NCI-H146 (cell line): ENCODE measurements around the gene ZBTB9.
A peak's percentile ranks its signal among the peaks of the same experiment; 100 is the strongest.

Source experiments
- DNase-seq: peaks from one replicate; lab custom pipeline; 2025; lab: John Stamatoyannopoulos, UW

The ZBTB9 gene

GRCh38 chr6:33418690-33419291 is 35.6 kb upstream of the ZBTB9 start:
- peak; percentile 40 for DNase-seq

DNA sequence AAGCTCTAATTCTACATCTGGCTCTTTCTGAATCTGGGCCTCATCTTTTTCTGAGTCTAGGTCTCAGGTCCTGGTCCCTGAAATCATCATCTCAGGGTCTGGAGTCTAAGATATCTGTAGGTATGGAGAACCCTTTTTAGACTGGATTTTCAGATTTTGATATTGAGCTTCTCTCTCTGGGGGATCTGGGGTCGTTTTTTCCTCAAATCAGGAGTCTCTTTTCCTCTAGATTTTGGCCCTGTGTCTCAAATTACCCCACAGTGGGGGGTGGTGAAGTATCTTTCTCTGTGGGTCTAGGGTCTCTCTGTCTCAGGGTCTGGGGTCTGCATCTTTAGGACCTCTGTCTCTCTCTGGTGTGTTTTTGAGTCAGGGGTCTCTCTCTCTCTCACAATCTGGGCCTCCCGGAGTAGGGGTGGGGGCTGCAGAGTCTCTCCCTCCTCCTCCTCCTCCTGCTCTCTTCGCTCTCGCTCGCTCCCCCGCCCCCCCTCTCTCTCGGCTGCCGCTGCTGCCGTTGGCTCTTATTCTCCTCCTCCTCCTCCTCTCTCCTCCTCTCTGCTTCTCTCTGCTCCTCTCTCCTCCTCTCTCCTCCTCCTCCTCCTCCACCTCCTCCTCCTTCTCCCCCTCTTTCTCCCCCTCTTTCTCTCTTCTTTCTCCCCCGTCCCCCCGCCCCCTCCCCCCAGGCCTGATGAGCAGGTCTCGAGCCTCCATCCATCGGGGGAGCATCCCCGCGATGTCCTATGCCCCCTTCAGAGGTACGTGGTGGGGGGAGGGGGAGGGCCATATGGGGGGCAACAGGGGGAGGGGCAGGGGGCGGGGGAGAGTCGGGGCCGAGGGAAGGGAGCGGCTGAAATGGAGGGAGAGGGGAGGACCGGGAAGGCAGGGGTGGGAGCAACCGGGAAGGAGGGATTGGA is 34.5 kb upstream of the ZBTB9 start, which contains the start of gene SYNGAP1:
Gene SYNGAP1 (plus strand): TSS at position 486 of the 911 bp plus-strand sequence. CDS start 200 bp downstream, at position 686.
- peak; percentile 58 for DNase-seq

DNA sequence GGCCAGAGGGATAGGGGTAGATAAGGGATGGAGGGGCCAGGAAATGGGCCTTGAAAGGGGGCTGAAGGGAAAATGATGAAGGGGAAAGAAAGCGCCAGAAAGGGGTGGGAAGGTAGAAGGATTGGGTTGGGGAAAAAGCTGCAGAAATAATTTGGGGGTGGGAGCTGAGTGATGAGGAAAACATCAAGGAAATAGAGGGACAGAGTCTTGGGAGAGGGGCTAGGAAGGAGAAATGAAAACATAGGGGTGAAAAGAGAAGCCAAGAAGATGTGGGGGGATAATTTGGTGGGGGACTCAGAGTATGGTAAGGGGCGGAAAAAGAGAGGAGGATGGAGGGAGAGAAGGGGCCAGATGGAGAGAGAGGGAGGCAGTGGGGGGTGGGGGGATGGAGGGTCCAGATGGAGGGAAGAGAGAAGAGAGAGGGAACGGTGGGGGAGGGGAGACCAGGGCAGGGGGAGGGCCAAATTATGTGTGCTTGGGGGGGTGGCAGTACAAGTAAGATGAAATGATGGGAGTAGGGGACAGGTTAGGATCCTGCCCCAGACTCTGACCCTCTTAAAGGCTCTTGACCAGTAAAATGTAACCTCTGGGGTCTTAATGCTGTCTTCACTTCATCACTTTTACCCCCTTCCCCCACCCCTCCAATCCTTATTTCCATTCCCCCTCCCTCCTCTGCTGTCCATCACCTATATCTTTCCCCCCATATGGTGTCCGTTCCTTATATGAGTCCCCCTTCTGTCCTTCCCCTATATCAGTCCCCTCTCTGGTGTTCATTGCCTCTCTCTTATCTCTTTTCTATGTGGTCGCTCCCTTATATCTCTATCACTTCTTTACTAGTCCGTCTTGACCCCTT is 33.7 kb upstream of the ZBTB9 start:
- DNase-seq, result peak; percentile 19

DNA sequence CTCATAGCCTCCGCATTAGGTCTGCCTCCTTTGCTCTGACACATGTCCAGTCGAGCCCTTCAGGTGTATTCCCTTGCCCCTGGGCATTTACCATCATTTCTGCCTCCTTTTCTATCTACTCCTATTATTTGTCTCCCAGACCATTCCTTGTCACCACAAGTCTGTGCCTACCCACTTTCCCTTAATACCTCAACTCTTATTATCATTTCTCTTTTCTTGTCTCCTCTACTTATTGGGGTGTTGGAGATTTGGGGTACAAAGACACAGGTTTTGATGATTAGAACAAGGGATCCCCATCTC is 33.1 kb upstream of the ZBTB9 start:
- DNase-seq, result no peak

DNA sequence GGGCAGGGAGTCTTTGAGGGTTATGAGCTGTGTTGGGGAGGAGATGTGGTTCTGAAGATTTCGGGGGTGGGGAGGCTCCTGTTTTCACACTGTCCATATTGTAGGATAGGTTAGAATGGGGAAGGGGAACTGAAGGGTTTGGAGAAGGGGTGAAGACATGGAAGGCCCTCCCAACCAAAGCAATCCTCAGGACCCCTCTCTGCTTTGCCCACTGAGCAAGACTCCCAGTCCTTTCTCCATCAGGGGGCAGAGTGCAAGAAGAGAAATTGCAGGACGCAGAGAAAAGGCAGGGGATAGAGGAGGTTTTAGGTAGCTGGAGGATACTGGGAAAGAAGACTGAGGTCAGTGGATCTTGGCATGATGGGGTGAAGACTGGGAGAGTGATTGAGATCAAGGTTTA is 30.6 kb upstream of the ZBTB9 start:
- DNase-seq, result no peak

- DNase-seq, result no peak
Measured at GRCh38 chr6:33424855-33425667, 29.3 kb upstream of the ZBTB9 start.

DNA sequence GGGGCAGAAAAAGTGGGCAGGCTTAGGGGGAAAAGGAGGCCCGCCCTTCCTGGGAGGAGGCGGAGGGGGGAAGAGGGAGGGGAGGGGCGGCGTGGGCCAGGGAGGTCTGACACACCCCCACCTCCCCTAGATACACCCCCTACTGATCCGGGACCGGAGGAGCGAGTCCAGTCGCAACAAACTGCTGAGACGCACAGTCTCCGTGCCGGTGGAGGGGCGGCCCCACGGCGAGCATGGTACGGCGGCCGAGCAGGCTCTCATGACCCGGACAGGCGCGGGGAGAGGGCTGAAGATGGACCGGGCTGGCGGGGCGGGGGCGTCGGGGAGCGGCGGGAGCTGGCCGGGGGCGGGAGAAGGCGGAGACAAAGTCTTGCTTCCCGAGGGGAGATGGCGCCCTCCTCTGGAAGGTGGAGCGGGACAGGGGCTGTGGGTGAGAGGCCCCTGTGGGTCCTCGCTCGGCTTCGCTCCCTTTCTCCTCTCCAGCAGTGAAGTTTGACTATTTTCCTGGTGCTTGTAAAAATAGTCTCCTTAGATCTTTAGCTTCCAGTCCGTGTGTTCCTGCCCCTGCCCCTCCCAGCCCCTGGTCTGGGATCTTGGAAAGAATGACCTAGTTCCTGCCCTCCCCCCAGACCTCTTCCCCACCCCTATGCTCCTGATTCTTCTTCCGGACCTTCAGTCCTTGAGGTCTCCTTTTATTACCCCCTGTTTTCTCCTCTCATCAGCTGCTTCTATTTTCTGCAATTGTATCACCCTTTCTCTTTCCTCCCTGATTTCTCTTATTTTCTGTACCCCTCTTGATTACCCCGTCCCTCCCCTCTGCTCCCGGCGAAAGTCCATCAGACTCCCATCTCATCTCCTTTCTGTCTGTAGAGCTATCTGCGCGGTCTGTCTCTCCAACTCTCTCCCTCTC is 28.5 kb upstream of the ZBTB9 start:
- peak; percentile 83 for DNase-seq

- no peak for DNase-seq
Measured at GRCh38 chr6:33426590-33427511, 27.5 kb upstream of the ZBTB9 start.

GRCh38 chr6:33427585-33428223 is 26.7 kb upstream of the ZBTB9 start:
- peak; percentile 29 for DNase-seq

DNA sequence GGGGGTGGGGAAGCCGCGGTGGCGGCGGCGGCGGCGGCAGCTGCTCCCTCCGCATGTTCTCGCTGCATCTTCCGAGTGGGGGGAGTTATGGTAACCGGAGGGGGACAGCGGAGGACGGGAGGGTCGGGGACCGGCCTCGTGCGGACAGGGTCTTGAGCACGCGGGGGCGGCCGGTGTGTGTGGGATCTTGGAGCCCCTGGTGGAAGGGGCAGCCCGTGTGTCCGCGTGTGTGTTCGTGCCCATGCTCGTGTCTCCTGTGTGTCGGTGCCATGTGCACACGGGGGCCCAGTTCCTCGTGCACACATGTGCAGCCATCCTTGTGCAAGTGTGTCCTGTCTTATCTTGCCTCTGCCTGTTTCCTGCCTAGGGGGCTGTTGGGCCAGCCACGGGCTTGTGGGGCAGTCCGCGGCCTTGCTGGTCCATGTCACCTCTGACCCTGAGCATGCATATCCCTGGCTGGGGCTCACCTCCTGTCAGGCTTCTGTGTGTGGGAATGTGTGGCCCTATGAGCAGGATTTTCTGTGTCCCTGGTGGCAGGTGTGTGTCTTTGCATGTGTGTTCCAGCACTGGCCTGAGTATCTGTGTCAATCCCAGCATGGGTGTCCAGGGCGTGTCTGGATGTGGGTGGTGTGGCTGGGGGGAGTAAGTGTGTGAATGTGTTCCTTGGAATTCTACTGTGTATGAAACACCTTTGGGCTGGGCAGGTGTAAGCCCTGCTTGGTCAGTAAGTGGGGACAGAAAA is 26.0 kb upstream of the ZBTB9 start:
- peak; percentile 58 for DNase-seq

DNA sequence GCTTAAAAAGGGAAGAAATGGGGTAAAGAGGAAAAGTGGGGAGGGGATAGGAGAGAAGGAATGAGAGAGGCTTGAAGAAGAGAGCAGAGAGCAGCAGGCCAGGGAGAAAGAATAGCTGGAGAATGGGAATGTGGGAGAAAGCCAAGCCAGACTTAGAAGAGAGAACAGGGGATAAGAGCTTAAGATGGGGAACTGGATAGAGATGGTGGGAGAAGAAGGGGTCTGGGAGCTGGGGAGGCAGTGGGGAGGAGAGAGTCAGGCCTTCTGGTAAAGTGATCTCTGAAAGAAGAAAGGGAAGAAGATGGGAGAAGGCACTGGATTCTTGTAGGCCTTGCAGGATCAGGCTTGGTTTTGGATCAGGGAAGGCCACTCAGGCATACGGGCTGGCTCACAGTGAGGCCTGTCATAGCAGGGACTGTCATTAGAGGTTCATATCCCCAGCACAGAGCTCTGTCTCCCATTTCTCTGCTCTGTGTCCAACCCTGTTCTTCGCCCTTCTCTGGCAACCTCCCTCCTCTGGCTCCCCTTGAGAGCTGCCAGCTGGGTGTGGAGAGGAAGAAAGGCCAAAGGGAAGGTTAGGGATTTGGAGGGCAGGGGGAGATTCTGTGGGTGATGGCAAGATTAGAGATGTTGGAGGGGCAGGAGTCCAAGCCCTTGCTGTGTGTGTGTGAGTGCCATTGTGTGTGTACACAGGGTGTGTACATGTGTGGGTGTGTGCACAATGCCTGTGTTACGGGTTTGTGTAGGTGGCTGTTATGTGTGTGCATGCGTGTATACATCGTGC is 25.2 kb upstream of the ZBTB9 start:
- DNase-seq, result no peak

DNA sequence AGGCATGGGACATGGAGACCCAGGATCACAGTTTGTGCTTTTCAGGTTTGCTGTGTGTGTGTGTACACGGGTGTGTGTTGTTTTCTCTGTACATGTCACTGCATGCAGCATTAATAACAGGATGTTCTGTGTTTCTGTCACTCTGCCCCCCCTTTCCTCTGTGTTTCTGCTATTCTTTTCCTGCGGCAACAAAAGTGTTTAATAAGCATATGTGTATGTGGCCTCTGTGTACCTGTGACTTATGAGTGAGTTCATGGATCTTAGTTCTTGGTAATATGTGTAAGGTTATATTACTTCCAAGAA is 24.7 kb upstream of the ZBTB9 start:
- DNase-seq, result no peak

GRCh38 chr6:33430334-33430733 is 24.0 kb upstream of the ZBTB9 start:
- no peak for DNase-seq

DNA sequence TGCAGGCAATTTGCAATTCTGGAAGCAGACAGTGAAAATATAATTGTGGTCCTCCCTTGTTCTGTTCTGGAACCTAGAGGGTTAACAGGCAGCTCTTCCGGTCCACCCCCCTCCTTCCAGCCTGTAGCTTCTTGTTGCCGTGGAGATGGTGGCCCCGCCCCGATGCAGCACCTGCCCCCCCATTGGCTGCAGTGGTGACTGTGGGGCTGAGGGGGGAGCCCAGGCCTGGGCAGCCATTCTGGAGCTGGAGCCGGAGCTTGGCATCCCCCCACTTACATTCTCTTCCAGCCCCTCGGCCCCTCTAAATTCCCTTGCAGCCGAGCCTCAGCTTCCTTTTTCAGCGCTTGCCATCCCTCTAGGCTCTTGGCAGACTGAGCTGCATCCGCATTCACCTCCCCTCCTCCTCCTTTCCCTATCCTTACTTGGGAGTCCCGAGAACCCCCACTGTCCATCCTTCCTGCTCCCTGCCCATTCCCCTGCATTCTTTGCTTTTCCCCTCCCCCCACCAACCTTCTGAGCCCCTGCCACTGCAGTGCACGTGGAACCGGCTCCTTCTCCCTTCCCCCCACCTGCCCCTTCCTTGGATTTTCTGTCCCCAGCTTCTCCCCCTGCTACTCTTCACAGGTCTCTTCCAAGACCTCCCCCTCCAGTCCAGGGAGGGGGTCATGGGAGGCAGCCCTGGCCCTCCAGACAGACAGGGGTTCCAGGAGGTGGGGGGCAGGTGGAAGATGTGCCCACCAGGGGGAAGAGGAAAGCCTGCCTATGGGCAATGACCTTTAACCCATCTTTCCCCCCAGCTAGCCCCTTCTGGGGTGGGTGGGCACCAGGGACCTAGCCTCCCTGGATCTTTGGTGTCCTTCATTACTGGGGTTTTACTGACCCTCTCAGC is 23.1 kb upstream of the ZBTB9 start:
- peak; percentile 27 for DNase-seq

DNA sequence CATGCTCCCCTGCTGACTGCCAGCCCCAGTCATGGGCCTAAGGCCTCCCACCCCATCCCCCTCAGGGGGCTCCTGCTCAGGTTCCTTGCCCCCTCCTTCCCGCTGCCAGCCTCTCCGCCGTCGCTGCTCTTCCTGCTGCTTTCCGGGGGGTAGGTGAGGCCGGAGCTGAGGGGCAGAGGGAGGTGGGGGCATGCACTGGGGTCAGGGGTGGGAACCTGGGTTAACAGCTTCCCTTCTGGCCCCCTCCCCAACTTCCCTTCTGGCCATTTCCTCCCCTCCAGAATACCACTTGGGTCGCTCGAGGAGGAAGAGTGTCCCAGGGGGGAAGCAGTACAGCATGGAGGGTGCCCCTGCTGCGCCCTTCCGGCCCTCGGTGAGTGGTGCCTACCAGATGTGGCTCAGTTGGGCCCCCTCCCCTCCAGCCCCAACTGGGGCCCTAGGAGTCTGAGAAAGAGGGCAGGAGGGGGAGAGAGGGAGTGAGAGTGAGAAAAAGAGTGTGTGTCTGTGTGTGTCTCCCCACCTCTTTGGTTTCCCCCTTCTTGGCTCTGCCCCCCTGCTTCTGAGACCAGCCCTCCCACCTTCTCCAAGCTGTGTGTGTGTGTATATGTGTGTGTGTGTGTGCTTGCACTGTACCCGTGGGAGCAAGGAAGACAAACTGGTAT is 22.4 kb upstream of the ZBTB9 start:
- no peak for DNase-seq

DNA sequence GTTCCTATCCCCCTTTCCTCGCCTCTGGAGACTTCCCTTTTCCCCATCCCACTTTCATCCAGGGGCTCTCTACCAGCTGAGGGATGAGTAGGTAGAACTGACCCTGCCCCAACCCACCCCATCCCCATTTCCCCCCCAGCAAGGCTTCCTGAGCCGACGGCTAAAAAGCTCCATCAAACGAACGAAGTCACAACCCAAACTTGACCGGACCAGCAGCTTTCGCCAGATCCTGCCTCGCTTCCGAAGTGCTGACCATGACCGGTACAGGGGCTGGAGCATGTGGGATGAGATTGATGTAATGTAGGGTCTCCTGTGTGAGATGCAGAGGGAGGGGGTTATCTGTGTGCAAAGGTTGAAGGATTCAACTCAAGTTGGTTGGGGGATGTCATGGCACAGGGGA is 21.8 kb upstream of the ZBTB9 start:
- DNase-seq, result no peak
